ENCODE data around the gene ATXN3.

GRCh38 chr14:92012121-92012748 lies 94.1 kb downstream of the ATXN3 start:
- no peak for TF ChIP-seq POLR2A (IDR thresholded peaks at IDR 0.05)
- no peak for TF ChIP-seq CTCF (IDR thresholded peaks at IDR 0.05 in 8 of 11, conservative IDR thresholded peaks at IDR 0.05 in 3 of 11)

All from spleen (tissue), 7 donors.